CD4-positive, CD25-positive, alpha-beta regulatory T cell (primary cell): ENCODE results near the gene COX14. TPM values are rescaled to one million over a fixed set of nuclear protein-coding genes. Genes with fewer than 3 reads are reported as not detected.

Experiments used
- ATAC-seq, 2 donors: fragments of 150-1000 bp; cut with Tn5 transposase; one replicate each; pipeline ENCODE4 v1.10.0; 2021; ENCODE audit warnings: low read depth in 2 of 2, moderate number of reproducible peaks in 2 of 2, moderate library complexity in 1 of 2
- DNase-seq, 3 donors: peaks; one replicate each; pipeline versions ENCODE4 v3.0.0 to v3.0.0-alpha.2; 2012 to 2022; ENCODE audit warnings: mixed read lengths in 1 of 3
- H3K27ac ChIP-seq: one replicate; pipeline ENCODE4 v1.7.0; 2013; ENCODE audit warnings: mild to moderate bottlenecking, low read length; ENCODE audit not compliant: insufficient read depth, poor library complexity, severe bottlenecking
- H3K27me3 ChIP-seq: one replicate; pipeline ENCODE4 v1.7.0; 2013; ENCODE audit warnings: low read length; ENCODE audit not compliant: control insufficient read depth, insufficient read depth
- H3K36me3 ChIP-seq: one replicate; pipeline ENCODE4 v1.7.0; 2013; ENCODE audit warnings: mild to moderate bottlenecking, low read length, moderate library complexity; ENCODE audit not compliant: control insufficient read depth, insufficient read depth
- H3K4me1 ChIP-seq: 2 replicates; pipeline ENCODE4 v1.7.0; 2013; ENCODE audit warnings: mild to moderate bottlenecking, low read length; ENCODE audit not compliant: insufficient read depth, control insufficient read depth, poor library complexity, severe bottlenecking
- H3K4me3 ChIP-seq: one replicate; pipeline ENCODE4 v1.7.0; 2013; ENCODE audit warnings: low read depth, mild to moderate bottlenecking, low read length, moderate library complexity
- H3K9me3 ChIP-seq, 2 experiments: 1 replicate in 1 of 2; 2 replicates in 1 of 2; pipeline ENCODE4 v1.7.0; 2013; ENCODE audit warnings: low read length in 2 of 2, mild to moderate bottlenecking in 1 of 2, moderate library complexity in 1 of 2; ENCODE audit not compliant: control insufficient read depth in 2 of 2
- H3K27ac Mint-ChIP-seq, 3 donors: one replicate each; pipeline ENCODE4 v1.8.0; 2020 to 2022; ENCODE audit warnings: mild to moderate bottlenecking in 3 of 3, mixed read lengths in 3 of 3, moderate library complexity in 2 of 3
- H3K27me3 Mint-ChIP-seq: one replicate; pipeline ENCODE4 v1.8.0; 2022; ENCODE audit warnings: mild to moderate bottlenecking, mixed read lengths
- H3K36me3 Mint-ChIP-seq: one replicate; pipeline ENCODE4 v1.8.0; 2020; ENCODE audit warnings: mixed read lengths
- H3K4me1 Mint-ChIP-seq, 4 donors: one replicate each; pipeline ENCODE4 v1.8.0; 2020 to 2022; ENCODE audit warnings: mixed read lengths in 4 of 4, mild to moderate bottlenecking in 1 of 4
- H3K4me3 Mint-ChIP-seq, 4 donors: one replicate each; pipeline ENCODE4 v1.8.0; 2020 to 2022; ENCODE audit warnings: mild to moderate bottlenecking in 4 of 4, mixed read lengths in 4 of 4, moderate library complexity in 3 of 4
- H3K9me3 Mint-ChIP-seq, 7 donors: one replicate each; pipeline ENCODE4 v1.8.0; 2020 to 2022; ENCODE audit warnings: mixed read lengths in 7 of 7, mild to moderate bottlenecking in 3 of 7, moderate library complexity in 2 of 7
- polyA plus RNA-seq, 4 donors: library from polyadenylated mRNA; unstranded; fragments of 300-500 nt; fragmentation: Illumina TruSeq; gene quantifications; one replicate each; pipeline ENCODE4 v1.2.3, GENCODE V29; 2021
- total RNA-seq: library from RNA; stranded (reverse); gene quantifications from one replicate; pipeline ENCODE4 v1.2.3, GENCODE V29; 2022

The COX14 gene
- total and polyA plus RNA-seq, 5 donors from 2014 or later, result 46.4 to 297 (median 258) TPM

DNA sequence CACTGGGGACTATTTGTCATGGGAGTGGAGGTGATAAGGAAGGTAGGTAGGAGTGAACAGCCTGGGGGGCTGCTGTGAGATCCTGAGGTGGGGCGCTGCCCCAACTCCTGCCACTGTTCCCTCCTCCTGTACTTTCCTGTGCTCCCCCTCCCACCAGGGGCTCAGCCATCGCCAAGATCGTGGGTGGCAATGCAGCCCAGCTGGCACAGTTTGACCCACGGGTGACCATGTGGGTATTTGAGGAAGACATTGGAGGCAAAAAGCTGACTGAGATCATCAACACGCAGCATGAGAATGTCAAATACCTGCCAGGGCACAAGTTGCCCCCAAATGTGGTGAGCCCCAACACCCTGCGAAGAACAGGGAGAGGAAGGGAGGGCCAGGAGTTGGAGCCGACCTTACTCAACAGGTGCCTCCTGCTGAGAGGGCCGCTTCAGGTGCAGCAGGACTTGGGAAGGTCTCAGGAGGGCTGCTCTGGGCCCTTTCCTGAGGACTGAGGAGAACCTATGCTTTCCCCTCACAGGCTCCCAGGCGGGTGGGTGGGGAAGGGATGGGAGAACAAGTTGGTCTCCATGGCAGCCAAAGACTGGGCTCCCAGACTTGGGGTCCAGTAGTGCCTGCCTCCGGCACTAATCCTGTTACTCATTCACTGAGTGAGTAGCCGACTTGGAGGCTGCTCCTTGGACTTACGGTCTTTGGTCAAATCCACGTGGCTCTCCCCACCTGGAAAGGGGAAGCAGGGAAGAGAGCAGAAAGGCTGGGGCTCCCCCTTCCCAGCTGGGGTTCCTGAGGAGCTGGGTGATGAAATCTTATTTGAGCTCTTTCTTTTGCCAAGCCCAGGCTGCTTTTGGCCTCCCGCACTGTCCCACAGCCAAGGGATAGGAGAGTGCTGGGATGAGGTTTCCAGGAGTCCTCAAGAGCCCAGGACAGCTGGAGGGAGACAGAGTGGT lies 7.3 kb upstream of the COX14 start:
- Mint-ChIP-seq H3K9me3 (peaks cover 0 to 1% (median 0%) of the 10 kb centered on the region in 7 donors), H3K36me3 (peaks cover 9% of the 10 kb centered on the region), H3K4me1 (no peaks in the 10 kb centered on the region), H3K4me3 (peak overlapping the region in 1 of 4 donors; percentile 12), H3K27me3 (no peaks in the 10 kb centered on the region), H3K27ac (no peak overlapping the region)
- no peaks in the 10 kb centered on the region for H3K27me3 ChIP-seq
- no peak overlapping the region for H3K4me3 ChIP-seq
- DNase-seq (no peak), ATAC-seq (no peak)
- no peaks in the 10 kb centered on the region for H3K9me3 ChIP-seq
- peaks cover 15% of the 10 kb centered on the region for H3K36me3 ChIP-seq
- no peaks in the 10 kb centered on the region for H3K4me1 ChIP-seq
- no peak overlapping the region for H3K27ac ChIP-seq

- ATAC-seq (no peak), DNase-seq (no peak)
- H3K4me1 ChIP-seq, result peaks cover 8% of the 10 kb centered on the region
- no peak overlapping the region for H3K27ac ChIP-seq
- H3K36me3 Mint-ChIP-seq, result no peaks in the 10 kb centered on the region
- no peaks in the 10 kb centered on the region for H3K27me3 ChIP-seq
- H3K9me3 ChIP-seq, result no peaks in the 10 kb centered on the region
- peaks cover 0 to 8% (median 7%) of the 10 kb centered on the region in 4 donors for H3K4me1 Mint-ChIP-seq
- peak overlapping the region in 2 of 3 donors; percentile 52 to 82 for H3K27ac Mint-ChIP-seq
- H3K4me3 Mint-ChIP-seq, result peak overlapping the region in 2 of 4 donors; percentile 33 to 37
- no peaks in the 10 kb centered on the region for H3K27me3 Mint-ChIP-seq
- no peak overlapping the region for H3K4me3 ChIP-seq
- H3K36me3 ChIP-seq, result peaks cover 3% of the 10 kb centered on the region
- H3K9me3 Mint-ChIP-seq, result peaks cover 0 to 1% (median 0%) of the 10 kb centered on the region in 7 donors
These were observed 6.1 kb upstream of the COX14 start for GRCh38 chr12:50105913-50106450.

DNA sequence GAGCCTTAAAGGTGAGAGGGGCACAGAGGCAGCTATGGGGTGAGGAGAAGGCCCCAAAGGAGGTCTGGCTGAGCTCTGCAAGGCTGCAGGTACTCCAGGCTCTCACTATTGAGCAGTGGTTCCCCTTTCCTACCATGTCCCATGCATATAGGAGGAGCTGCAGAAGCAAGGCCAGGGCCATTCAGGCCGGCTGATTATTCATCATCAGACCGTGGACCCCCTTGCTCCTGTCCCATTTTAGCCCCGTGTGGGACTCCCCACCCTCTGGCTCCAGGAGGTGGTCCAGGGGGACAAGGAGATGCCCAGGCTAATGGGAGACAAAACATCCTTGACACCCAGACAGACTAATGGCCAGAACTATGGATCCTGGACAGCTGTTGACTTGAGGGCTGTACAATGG lies 5.1 kb upstream of the COX14 start:
- H3K9me3 Mint-ChIP-seq, result peaks cover 0 to 1% (median 0%) of the 10 kb centered on the region in 7 donors
- peaks cover 0 to 17% (median 10%) of the 10 kb centered on the region in 4 donors for H3K4me1 Mint-ChIP-seq
- no peak overlapping the region for H3K27ac Mint-ChIP-seq
- Histone ChIP-seq H3K4me1 (peaks cover 13% of the 10 kb centered on the region), H3K36me3 (no peaks in the 10 kb centered on the region), H3K9me3 (no peaks in the 10 kb centered on the region), H3K27ac (no peak overlapping the region), H3K27me3 (no peaks in the 10 kb centered on the region), H3K4me3 (no peak overlapping the region)
- ATAC-seq (no peak), DNase-seq (no peak)
- H3K27me3 Mint-ChIP-seq, result no peaks in the 10 kb centered on the region
- H3K4me3 Mint-ChIP-seq, result no peak overlapping the region
- no peaks in the 10 kb centered on the region for H3K36me3 Mint-ChIP-seq

GRCh38 chr12:50107416-50108268 lies 4.4 kb upstream of the COX14 start:
- no peaks in the 10 kb centered on the region for H3K9me3 ChIP-seq
- H3K27ac Mint-ChIP-seq, result no peak overlapping the region
- H3K27me3 Mint-ChIP-seq, result no peaks in the 10 kb centered on the region
- H3K9me3 Mint-ChIP-seq, result peaks cover 0 to 1% (median 0%) of the 10 kb centered on the region in 7 donors
- no peak overlapping the region for H3K4me3 ChIP-seq
- no peak overlapping the region for H3K4me3 Mint-ChIP-seq
- DNase-seq, result no peak
- peaks cover 13% of the 10 kb centered on the region for H3K4me1 ChIP-seq
- peaks cover 4% of the 10 kb centered on the region for H3K36me3 Mint-ChIP-seq
- no peak overlapping the region for H3K27ac ChIP-seq
- H3K4me1 Mint-ChIP-seq, result peaks cover 0 to 24% (median 13%) of the 10 kb centered on the region in 4 donors
- ATAC-seq, result no peak
- no peaks in the 10 kb centered on the region for H3K36me3 ChIP-seq
- H3K27me3 ChIP-seq, result no peaks in the 10 kb centered on the region

- ATAC-seq, result no peak
- Mint-ChIP-seq H3K27ac (no peak overlapping the region), H3K4me1 (peaks cover 1 to 31% (median 21%) of the 10 kb centered on the region in 4 donors), H3K9me3 (no peaks in the 10 kb centered on the region), H3K4me3 (no peak overlapping the region), H3K36me3 (peaks cover 7% of the 10 kb centered on the region), H3K27me3 (no peaks in the 10 kb centered on the region)
- no peaks in the 10 kb centered on the region for H3K9me3 ChIP-seq
- no peaks in the 10 kb centered on the region for H3K36me3 ChIP-seq
- no peak for DNase-seq
- no peak overlapping the region for H3K27ac ChIP-seq
- no peak overlapping the region for H3K4me3 ChIP-seq
- no peaks in the 10 kb centered on the region for H3K27me3 ChIP-seq
- peaks cover 29% of the 10 kb centered on the region for H3K4me1 ChIP-seq
These were observed 2.7 kb upstream of the COX14 start for GRCh38 chr12:50109319-50109718.

- Mint-ChIP-seq H3K4me3 (peak overlapping the region in 2 of 4 donors; percentile 14 to 73), H3K9me3 (no peaks in the 10 kb centered on the region), H3K36me3 (peaks cover 10% of the 10 kb centered on the region), H3K27me3 (no peaks in the 10 kb centered on the region), H3K27ac (peak overlapping the region; percentile 24 to 86 (median 52)), H3K4me1 (peaks cover 5 to 34% (median 24%) of the 10 kb centered on the region in 4 donors)
- ATAC-seq, result no peak
- DNase-seq, result peak in 1 of 3 donors; percentile 54
- Histone ChIP-seq H3K9me3 (no peaks in the 10 kb centered on the region), H3K27me3 (no peaks in the 10 kb centered on the region), H3K36me3 (no peaks in the 10 kb centered on the region), H3K4me3 (no peak overlapping the region), H3K4me1 (peaks cover 33% of the 10 kb centered on the region), H3K27ac (peak overlapping the region; percentile 18)
These were observed 1.8 kb upstream of the COX14 start for GRCh38 chr12:50110127-50110761.

- no peak for ATAC-seq
- H3K9me3 ChIP-seq, result no peaks in the 10 kb centered on the region
- no peaks in the 10 kb centered on the region for H3K27me3 Mint-ChIP-seq
- H3K27ac ChIP-seq, result peak overlapping the region; percentile 94
- H3K36me3 Mint-ChIP-seq, result peaks cover 14% of the 10 kb centered on the region
- peaks cover 5 to 39% (median 29%) of the 10 kb centered on the region in 4 donors for H3K4me1 Mint-ChIP-seq
- H3K36me3 ChIP-seq, result peaks cover 3% of the 10 kb centered on the region
- no peaks in the 10 kb centered on the region for H3K9me3 Mint-ChIP-seq
- no peaks in the 10 kb centered on the region for H3K27me3 ChIP-seq
- peak overlapping the region; percentile 26 for H3K4me3 ChIP-seq
- peaks cover 33% of the 10 kb centered on the region for H3K4me1 ChIP-seq
- H3K4me3 Mint-ChIP-seq, result peak overlapping the region; percentile 97 to 99 (median 98)
- H3K27ac Mint-ChIP-seq, result peak overlapping the region in 2 of 3 donors; percentile 99 to 100
- DNase-seq, result no peak
These were observed 1.2 kb upstream of the COX14 start for GRCh38 chr12:50110762-50111351.
